Parathyroid adenoma (tissue), 2 donors: ENCODE results near the gene MRM2.

Experiments used
- H2AFZ ChIP-seq: fragments of 300-600 bp; sonication (generic); one replicate; pipeline ENCODE4 v1.7.0; 2017; ENCODE audit warnings: antibody characterized with exemption, mild to moderate bottlenecking
- H3K27ac ChIP-seq: fragments of 300-600 bp; sonication (generic); one replicate; pipeline ENCODE4 v1.7.0; 2017
- H3K27me3 ChIP-seq: fragments of 300-600 bp; sonication (generic); one replicate; pipeline ENCODE4 v1.7.0; 2017; ENCODE audit warnings: low read length; ENCODE audit not compliant: control insufficient read depth, insufficient read depth
- H3K36me3 ChIP-seq: fragments of 300-600 bp; sonication (generic); one replicate; pipeline ENCODE4 v1.7.0; 2017; ENCODE audit warnings: low read length; ENCODE audit not compliant: control insufficient read depth, insufficient read depth
- H3K4me1 ChIP-seq: fragments of 300-600 bp; sonication (generic); one replicate; pipeline ENCODE4 v1.7.0; 2017; ENCODE audit warnings: control low read depth
- H3K4me2 ChIP-seq: fragments of 300-600 bp; sonication (generic); one replicate; pipeline ENCODE4 v1.7.0; 2017; ENCODE audit warnings: low read length
- H3K4me3 ChIP-seq: fragments of 300-600 bp; sonication (generic); one replicate; pipeline ENCODE4 v1.7.0; 2017; ENCODE audit warnings: low read depth, low read length
- H3K79me2 ChIP-seq: fragments of 300-600 bp; sonication (generic); one replicate; pipeline ENCODE4 v1.7.0; 2017; ENCODE audit warnings: control low read depth
- H3K9ac ChIP-seq: fragments of 300-600 bp; sonication (generic); one replicate; pipeline ENCODE4 v1.7.0; 2017; ENCODE audit warnings: mild to moderate bottlenecking
- H3K9me3 ChIP-seq: fragments of 300-600 bp; sonication (generic); one replicate; pipeline ENCODE4 v1.7.0; 2017; ENCODE audit warnings: low read length; ENCODE audit not compliant: control insufficient read depth
- CTCF ChIP-seq: fragments of 300-600 bp; sonication (generic); IDR thresholded peaks from one replicate; pipeline ENCODE4 v1.7.0; 2017; ENCODE audit warnings: antibody characterized with exemption, mild to moderate bottlenecking
- donor health status: primary hyperparathyroidism.

Gene MRM2

DNA sequence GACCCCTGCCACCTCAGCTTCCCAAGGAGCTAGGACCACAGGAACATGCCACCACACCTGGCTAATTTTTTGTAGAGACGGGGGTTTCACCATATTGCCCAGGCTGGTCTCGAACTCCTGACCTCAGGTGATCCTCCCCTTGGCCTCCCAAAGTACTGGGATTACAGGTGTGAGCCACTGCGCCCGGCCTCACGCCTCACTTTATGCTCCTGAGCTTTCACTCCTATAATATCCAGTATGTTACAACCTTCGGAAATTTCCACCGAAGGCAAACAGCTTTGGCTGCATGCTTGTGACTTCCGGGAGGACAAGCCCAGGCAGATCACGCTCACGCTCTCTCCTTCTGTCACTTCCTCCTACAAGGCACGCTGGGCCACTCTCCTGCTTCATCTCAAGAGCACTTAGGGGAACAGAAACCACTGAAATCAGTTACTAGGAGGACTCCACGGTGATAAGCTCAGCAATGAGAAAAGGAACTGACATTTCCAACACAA, 4.8 kb downstream of the MRM2 start:
- Histone ChIP-seq H3K9ac (no peak overlapping the region), H3K4me2 (no peak overlapping the region), H3K9me3 (no peaks in the 10 kb centered on the region), H3K27me3 (no peaks in the 10 kb centered on the region), H3K27ac (no peak overlapping the region), H3K4me1 (peaks cover 2% of the 10 kb centered on the region), H3K79me2 (peaks cover 6% of the 10 kb centered on the region), H3K4me3 (no peak overlapping the region), H3K36me3 (no peaks in the 10 kb centered on the region), H2AFZ (no peak overlapping the region)
- TF ChIP-seq CTCF: no peak

- no peak overlapping the region for H3K27ac ChIP-seq
- no peak overlapping the region for H3K4me3 ChIP-seq
- peaks cover 2% of the 10 kb centered on the region for H3K4me1 ChIP-seq
- H3K27me3 ChIP-seq: no peaks in the 10 kb centered on the region
- no peak for TF ChIP-seq CTCF
- H3K4me2 ChIP-seq: no peak overlapping the region
- H3K79me2 ChIP-seq: peaks cover 17% of the 10 kb centered on the region
- no peak overlapping the region for H3K9ac ChIP-seq
- no peak overlapping the region for H2AFZ ChIP-seq
- H3K9me3 ChIP-seq: no peaks in the 10 kb centered on the region
- no peaks in the 10 kb centered on the region for H3K36me3 ChIP-seq
Observed at GRCh38 chr7:2233926-2234325, 8.1 kb downstream of the MRM2 start.

DNA sequence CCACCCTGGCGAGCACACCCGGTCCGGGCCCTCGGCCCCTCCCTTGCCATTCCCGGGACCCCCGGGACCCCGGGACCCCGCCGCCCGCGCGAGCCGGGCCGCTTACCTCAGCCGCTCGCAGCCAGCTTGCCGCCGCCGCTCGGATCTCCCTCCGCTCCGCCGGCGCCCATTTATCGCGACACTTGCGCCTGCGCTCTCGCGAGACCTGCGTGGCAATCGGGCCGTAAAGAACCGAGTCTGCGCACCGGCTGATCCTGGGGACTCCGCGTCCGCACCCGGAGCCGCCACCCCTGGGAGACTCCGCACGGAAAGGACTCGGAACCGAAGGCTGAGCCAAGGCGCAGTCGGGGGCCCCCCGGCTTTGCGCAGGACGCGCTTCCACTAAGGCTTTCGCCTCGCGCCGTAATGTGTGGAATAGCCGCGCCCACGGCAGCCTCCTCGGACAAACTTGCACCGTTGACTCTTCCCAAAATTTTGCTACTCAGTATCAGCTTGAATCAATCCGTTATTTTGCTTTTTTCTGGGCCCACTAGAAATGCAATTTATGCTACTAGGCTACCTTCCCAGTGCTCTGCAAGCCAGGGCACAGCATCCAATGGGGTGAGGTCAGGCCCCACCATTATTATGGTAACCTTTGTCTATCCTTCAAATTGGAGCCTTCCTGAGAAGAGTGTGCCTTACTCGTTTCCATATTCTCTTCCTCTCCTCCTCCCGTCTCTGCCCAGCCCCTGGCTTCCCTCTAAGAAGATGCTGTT, 9.1 kb downstream of the MRM2 start, which contains the start of gene MAD1L1:
MAD1L1 (minus strand) TSS at position 180 of the 755 bp plus-strand sequence. CDS start 2,812 bp downstream, outside the sequence.
- Histone ChIP-seq H3K4me3 (peak within 1 kb of the TSS; percentile 74), H3K4me2 (peak within 1 kb of the TSS; percentile 98), H3K4me1 (peaks cover 2% of the 10 kb centered on the region), H3K27ac (no peak within 1 kb of the TSS), H3K79me2 (peaks cover 17% of the 10 kb centered on the region), H3K27me3 (no peaks in the 10 kb centered on the region), H3K36me3 (no peaks in the 10 kb centered on the region), H3K9me3 (no peaks in the 10 kb centered on the region), H3K9ac (peak within 1 kb of the TSS; percentile 57), H2AFZ (peak within 1 kb of the TSS; percentile 89)
- no peak for TF ChIP-seq CTCF

DNA sequence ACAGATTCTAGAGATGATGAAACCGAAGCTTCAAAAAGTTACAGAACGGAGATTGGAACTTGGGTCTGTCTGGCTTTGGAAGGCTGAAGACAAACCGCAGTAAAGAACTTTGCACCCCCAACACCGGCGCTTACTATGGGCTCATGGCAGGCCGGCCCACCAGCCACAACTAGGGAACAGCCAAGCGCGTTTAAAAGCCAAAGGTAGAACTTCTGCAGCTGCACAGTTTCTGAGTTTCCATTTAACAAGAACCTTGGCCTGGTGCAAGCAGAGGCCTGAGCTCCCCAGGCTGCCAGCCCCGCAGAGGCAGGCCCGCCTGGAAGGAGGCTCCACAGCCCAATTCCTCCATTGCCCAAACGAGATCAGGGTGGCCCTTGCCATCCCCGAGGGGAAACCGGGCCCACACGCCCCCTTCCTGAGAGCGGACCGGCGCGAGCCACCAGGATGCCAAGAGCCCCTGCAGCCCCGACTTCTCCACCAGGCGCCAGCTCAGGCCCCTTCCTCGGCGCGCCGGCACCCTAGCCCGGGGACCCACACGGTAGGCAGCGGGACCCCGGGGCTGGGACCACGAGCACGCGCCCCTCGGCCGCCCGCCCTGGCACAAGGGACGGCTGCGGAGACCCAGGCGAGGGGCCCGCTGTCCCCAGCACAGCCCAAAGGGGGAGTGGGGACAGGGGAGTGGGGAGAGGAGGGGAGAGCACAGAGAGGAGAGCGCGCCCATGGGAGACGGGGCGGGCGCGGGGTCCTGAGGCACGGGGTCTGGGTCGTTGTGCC, 9.8 kb downstream of the MRM2 start:
- peak overlapping the region; percentile 98 for H3K4me2 ChIP-seq
- peak overlapping the region; percentile 74 for H3K4me3 ChIP-seq
- peak overlapping the region; percentile 57 for H3K9ac ChIP-seq
- H3K79me2 ChIP-seq: peaks cover 17% of the 10 kb centered on the region
- H3K27ac ChIP-seq: no peak overlapping the region
- peaks cover 2% of the 10 kb centered on the region for H3K4me1 ChIP-seq
- no peaks in the 10 kb centered on the region for H3K9me3 ChIP-seq
- peak overlapping the region; percentile 89 for H2AFZ ChIP-seq
- no peak for TF ChIP-seq CTCF
- no peaks in the 10 kb centered on the region for H3K36me3 ChIP-seq
- no peaks in the 10 kb centered on the region for H3K27me3 ChIP-seq
